Trophoblast cell (in vitro differentiated cells and primary cell): Measurements from ENCODE around the gene CMTM1.

Source experiments
- DNase-seq, 2 donors: peaks; one replicate each; pipeline ENCODE4 v3.0.0-alpha.2; 2016
- H2AFZ ChIP-seq: 2 replicates; pipeline ENCODE4 v1.6.1; 2013; ENCODE audit warnings: low read length, moderate library complexity, mild to moderate bottlenecking; ENCODE audit not compliant: insufficient read depth, poor library complexity
- H2AK5ac ChIP-seq: 2 replicates; pipeline ENCODE4 v1.6.1; 2013; ENCODE audit warnings: mild to moderate bottlenecking, low read length
- H2BK120ac ChIP-seq: 2 replicates; pipeline ENCODE4 v1.6.1; 2013; ENCODE audit warnings: low read length, mild to moderate bottlenecking, moderate library complexity; ENCODE audit not compliant: insufficient read depth, poor library complexity
- H2BK12ac ChIP-seq: 2 replicates; pipeline ENCODE4 v1.6.1; 2013; ENCODE audit warnings: mild to moderate bottlenecking, low read length, moderate library complexity
- H2BK5ac ChIP-seq: 2 replicates; pipeline ENCODE4 v1.6.1; 2013; ENCODE audit warnings: low read length, low read depth, moderate library complexity, mild to moderate bottlenecking; ENCODE audit not compliant: poor library complexity
- H3K14ac ChIP-seq: 2 replicates; pipeline ENCODE4 v1.6.1; 2013; ENCODE audit warnings: mild to moderate bottlenecking, low read length
- H3K18ac ChIP-seq: 2 replicates; pipeline ENCODE4 v1.6.1; 2013; ENCODE audit warnings: mild to moderate bottlenecking, low read length
- H3K23ac ChIP-seq: 2 replicates; pipeline ENCODE4 v1.6.1; 2013; ENCODE audit warnings: low read length
- H3K27ac ChIP-seq: 2 replicates; pipeline ENCODE4 v1.5.1; 2013; ENCODE audit warnings: low read depth, mild to moderate bottlenecking, inconsistent platforms, low read length, moderate library complexity
- H3K27me3 ChIP-seq: 2 replicates; pipeline ENCODE4 v1.6.1; 2013; ENCODE audit warnings: inconsistent platforms, mild to moderate bottlenecking, low read length, moderate library complexity; ENCODE audit not compliant: insufficient read depth
- H3K36me3 ChIP-seq, 2 experiments: 1 replicate in 1 of 2; 2 replicates in 1 of 2; pipeline ENCODE4 v1.6.1; 2013; ENCODE audit warnings: low read length in 2 of 2, mild to moderate bottlenecking in 2 of 2, moderate library complexity in 1 of 2; ENCODE audit not compliant: insufficient read depth in 2 of 2, control insufficient read depth in 1 of 2
- H3K4ac ChIP-seq: 2 replicates; pipeline ENCODE4 v1.6.1; 2013; ENCODE audit warnings: low read depth, mild to moderate bottlenecking, low read length, moderate library complexity
- H3K4me1 ChIP-seq, 2 experiments: 1 replicate in 1 of 2; 2 replicates in 1 of 2; pipeline ENCODE4 v1.6.1; 2013; ENCODE audit warnings: low read length in 2 of 2, mild to moderate bottlenecking in 2 of 2, moderate library complexity in 1 of 2; ENCODE audit not compliant: insufficient read depth in 2 of 2, control insufficient read depth in 1 of 2
- H3K4me2 ChIP-seq: 2 replicates; pipeline ENCODE4 v1.6.1; 2013; ENCODE audit warnings: inconsistent platforms, mild to moderate bottlenecking, low read length, moderate library complexity
- H3K4me3 ChIP-seq: 2 replicates; pipeline ENCODE4 v1.5.1; 2013; ENCODE audit warnings: mild to moderate bottlenecking, low read depth, low read length, inconsistent platforms
- H3K79me1 ChIP-seq: one replicate; pipeline ENCODE4 v1.6.1; 2013; ENCODE audit warnings: low read length
- H3K79me2 ChIP-seq: 2 replicates; pipeline ENCODE4 v1.6.1; 2013; ENCODE audit warnings: low read length, mild to moderate bottlenecking; ENCODE audit not compliant: control insufficient read depth, insufficient read depth, poor library complexity
- H3K9ac ChIP-seq: 2 replicates; pipeline ENCODE4 v1.6.1; 2013; ENCODE audit warnings: mild to moderate bottlenecking, low read length
- H3K9me3 ChIP-seq: 2 replicates; pipeline ENCODE4 v1.6.1; 2013; ENCODE audit warnings: low read depth, mild to moderate bottlenecking, control low read depth, inconsistent platforms, low read length; ENCODE audit not compliant: insufficient read depth
- H4K12ac ChIP-seq: 2 replicates; pipeline ENCODE4 v1.6.1; 2013; ENCODE audit warnings: low read depth, mild to moderate bottlenecking, low read length, moderate library complexity
- H4K8ac ChIP-seq: 2 replicates; pipeline ENCODE4 v1.6.1; 2013; ENCODE audit warnings: low read depth, mild to moderate bottlenecking, low read length, moderate library complexity
- H4K91ac ChIP-seq: one replicate; pipeline ENCODE4 v1.6.1; 2013; ENCODE audit warnings: low read depth, mild to moderate bottlenecking, low read length, moderate library complexity
- WGBS: extraction: QIAGEN DNeasy Blood & Tissue Kit; methylation state at CpG from one replicate; pipeline ENCODE4 v1.1.7; 2013; ENCODE audit warnings: missing lambda C conversion rate; ENCODE audit not compliant: insufficient read length, insufficient coverage; ENCODE audit errors: extremely low coverage; 5-methylcytosine and 5-hydroxymethylcytosine counted together

Gene CMTM1

GRCh38 chr16:66537236-66537635 is 29.0 kb upstream of the CMTM1 start:
- no peak overlapping the region for H3K23ac ChIP-seq

GRCh38 chr16:66538910-66539309 is 27.3 kb upstream of the CMTM1 start:
- Histone ChIP-seq H3K27ac (no peak overlapping the region), H2AFZ (no peak overlapping the region), H3K4me3 (no peak overlapping the region), H2AK5ac (no peak overlapping the region), H3K27me3 (no peaks in the 10 kb centered on the region), H3K4me1 (peaks cover 2 to 10% of the 10 kb centered on the region in 2 experiments), H3K9ac (no peak overlapping the region), H2BK5ac (no peak overlapping the region), H3K9me3 (no peaks in the 10 kb centered on the region), H4K91ac (no peak overlapping the region), H3K4me2 (no peak overlapping the region), H3K18ac (no peak overlapping the region), H2BK12ac (no peak overlapping the region), H3K14ac (no peak overlapping the region), H3K23ac (no peak overlapping the region), H4K8ac (no peak overlapping the region), H3K4ac (no peak overlapping the region), H3K79me1 (no peaks in the 10 kb centered on the region), H4K12ac (no peak overlapping the region), H3K36me3 (peaks cover 2 to 6% of the 10 kb centered on the region in 2 experiments), H3K79me2 (no peaks in the 10 kb centered on the region), H2BK120ac (no peak overlapping the region)
- DNase-seq, result no peak
- no CpG with 5 or more reads among the region's 5 CpGs for WGBS

More at GRCh38 chr16:66537236-66537635, 29.0 kb upstream of the CMTM1 start:
- Histone ChIP-seq H2BK12ac (no peak overlapping the region), H2AK5ac (no peak overlapping the region), H3K9me3 (no peaks in the 10 kb centered on the region), H4K12ac (no peak overlapping the region), H3K4me2 (no peak overlapping the region), H2AFZ (no peak overlapping the region), H4K8ac (no peak overlapping the region), H2BK5ac (no peak overlapping the region), H3K79me1 (no peaks in the 10 kb centered on the region), H3K4me3 (no peak overlapping the region), H3K18ac (no peak overlapping the region), H3K27me3 (no peaks in the 10 kb centered on the region), H3K9ac (no peak overlapping the region), H3K36me3 (peaks cover 2 to 3% of the 10 kb centered on the region in 2 experiments), H3K27ac (no peak overlapping the region), H3K4me1 (peaks cover 0 to 6% of the 10 kb centered on the region in 2 experiments), H4K91ac (no peak overlapping the region), H3K4ac (no peak overlapping the region), H3K79me2 (no peaks in the 10 kb centered on the region), H2BK120ac (no peak overlapping the region), H3K14ac (no peak overlapping the region)
- no CpG with 5 or more reads among the region's 2 CpGs for WGBS
- DNase-seq, result no peak

- H3K9ac ChIP-seq, result no peak overlapping the region
- no peak overlapping the region for H4K8ac ChIP-seq
- no peaks in the 10 kb centered on the region for H3K27me3 ChIP-seq
- no peak overlapping the region for H4K91ac ChIP-seq
- no peak overlapping the region for H3K4ac ChIP-seq
- no peak overlapping the region for H2AFZ ChIP-seq
- H2BK5ac ChIP-seq, result no peak overlapping the region
- no peaks in the 10 kb centered on the region for H3K9me3 ChIP-seq
- H3K27ac ChIP-seq, result no peak overlapping the region
- H3K23ac ChIP-seq, result no peak overlapping the region
- peaks cover 2 to 6% of the 10 kb centered on the region in 2 experiments for H3K36me3 ChIP-seq
- H3K79me2 ChIP-seq, result no peaks in the 10 kb centered on the region
- H3K14ac ChIP-seq, result no peak overlapping the region
- H3K79me1 ChIP-seq, result no peaks in the 10 kb centered on the region
- no peak overlapping the region for H2BK12ac ChIP-seq
- H4K12ac ChIP-seq, result no peak overlapping the region
- H3K4me1 ChIP-seq, result peaks cover 2 to 10% of the 10 kb centered on the region in 2 experiments
- H2BK120ac ChIP-seq, result no peak overlapping the region
- peak; percentile 79 to 88 for DNase-seq
- no CpG with 5 or more reads among the region's 3 CpGs for WGBS
- H3K18ac ChIP-seq, result no peak overlapping the region
- H3K4me3 ChIP-seq, result no peak overlapping the region
- H3K4me2 ChIP-seq, result no peak overlapping the region
- no peak overlapping the region for H2AK5ac ChIP-seq
These were observed 26.4 kb upstream of the CMTM1 start for GRCh38 chr16:66539623-66540469.

DNA sequence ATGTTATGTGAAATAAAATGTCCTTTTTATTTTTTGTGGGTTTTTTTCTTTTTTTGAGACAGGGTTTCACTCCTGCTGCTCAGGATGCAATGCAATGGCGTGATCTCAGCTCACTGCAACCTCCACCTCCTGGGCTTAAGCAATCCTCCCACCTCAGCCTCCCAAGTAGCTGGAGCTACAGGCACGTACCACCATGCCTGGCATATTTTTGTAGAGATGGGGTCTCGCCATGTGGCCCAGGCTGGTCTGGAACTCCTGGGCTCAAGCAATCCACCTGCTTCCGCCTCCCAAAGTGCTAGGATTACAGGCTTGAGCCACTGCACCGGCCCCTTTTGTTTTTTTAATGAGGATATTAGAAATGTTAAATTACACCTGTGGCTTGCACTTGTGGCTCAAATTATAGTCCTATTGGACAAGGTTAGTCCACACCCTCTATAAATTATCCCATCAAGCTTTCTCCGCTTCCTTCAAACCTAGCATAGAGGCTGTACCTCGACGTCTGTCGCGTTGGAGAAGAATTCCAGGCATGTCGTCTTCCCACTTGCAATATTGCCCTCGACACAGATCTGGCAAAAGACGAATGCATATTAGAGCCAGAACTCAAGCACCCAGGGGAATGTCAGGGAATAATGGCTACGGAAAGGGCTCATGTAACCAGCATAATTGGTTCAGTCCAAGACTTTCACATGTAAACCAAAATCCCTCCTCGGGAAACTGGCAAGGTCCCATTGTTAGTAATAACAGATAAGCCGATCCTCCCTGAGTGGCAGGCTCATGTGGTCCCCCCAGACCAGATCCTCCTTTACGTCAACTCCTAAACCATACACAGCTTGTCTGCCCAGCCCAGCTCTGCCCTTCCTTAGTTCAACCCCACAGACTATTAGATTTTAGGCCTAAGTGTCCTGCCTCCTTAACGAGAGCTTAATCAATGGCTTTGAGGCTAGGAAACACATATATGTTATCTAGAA is 24.6 kb upstream of the CMTM1 start:
- no peaks in the 10 kb centered on the region for H3K9me3 ChIP-seq
- no peak overlapping the region for H2BK120ac ChIP-seq
- no peak overlapping the region for H3K4me2 ChIP-seq
- H3K4ac ChIP-seq, result no peak overlapping the region
- no peak overlapping the region for H2AFZ ChIP-seq
- no peak overlapping the region for H2BK5ac ChIP-seq
- H3K4me3 ChIP-seq, result no peak overlapping the region
- H3K27ac ChIP-seq, result no peak overlapping the region
- no CpG with 5 or more reads among the region's 18 CpGs for WGBS
- H3K27me3 ChIP-seq, result no peaks in the 10 kb centered on the region
- no peaks in the 10 kb centered on the region for H3K79me1 ChIP-seq
- no peak overlapping the region for H2BK12ac ChIP-seq
- peak in 1 of 2 donors; percentile 69 for DNase-seq
- H3K18ac ChIP-seq, result no peak overlapping the region
- no peak overlapping the region for H4K12ac ChIP-seq
- no peak overlapping the region for H4K8ac ChIP-seq
- no peak overlapping the region for H3K9ac ChIP-seq
- H3K14ac ChIP-seq, result no peak overlapping the region
- no peak overlapping the region for H4K91ac ChIP-seq
- peaks cover 2 to 10% of the 10 kb centered on the region in 2 experiments for H3K4me1 ChIP-seq
- no peak overlapping the region for H2AK5ac ChIP-seq
- peaks cover 1 to 5% of the 10 kb centered on the region in 2 experiments for H3K36me3 ChIP-seq
- H3K23ac ChIP-seq, result no peak overlapping the region
- H3K79me2 ChIP-seq, result no peaks in the 10 kb centered on the region
